HG03097 (cell line): ENCODE measurements around the gene MTHFD1L.
"Not testable (repeated sequence)": the region's sequence is repeated elsewhere in the genome, so short reads cannot be mapped to it uniquely, and the experiment has no call there.

Source experiments
- ATAC-seq: cut with Tn5 transposase; IDR thresholded peaks from one replicate; pipeline ENCODE4 v1.9.1; 2021; ENCODE audit not compliant: unreplicated experiment, low FRiP score

The MTHFD1L gene

GRCh38 chr6:151109869-151110575 is 244.5 kb downstream of the MTHFD1L start:
- no peak for ATAC-seq

DNA sequence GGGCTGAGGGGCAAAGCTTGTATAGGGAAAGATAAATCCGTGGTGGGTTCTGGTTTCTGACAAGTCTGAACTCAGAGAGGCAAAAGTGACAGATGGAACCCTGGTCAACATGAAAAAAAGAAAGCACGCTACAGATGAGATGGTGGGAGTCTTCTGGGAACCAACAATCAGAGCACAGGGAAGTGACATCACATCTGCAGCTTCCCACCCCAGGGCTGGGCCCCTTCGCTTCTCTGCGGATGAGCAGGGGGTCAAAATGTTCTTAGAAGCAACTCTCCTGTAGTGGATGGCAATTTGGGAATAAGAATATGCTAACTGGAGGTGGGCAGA is 245.0 kb downstream of the MTHFD1L start:
- no peak for ATAC-seq

GRCh38 chr6:151111670-151112069 is 246.2 kb downstream of the MTHFD1L start:
- no peak for ATAC-seq

GRCh38 chr6:151112130-151112529 is 246.6 kb downstream of the MTHFD1L start:
- no peak for ATAC-seq

DNA sequence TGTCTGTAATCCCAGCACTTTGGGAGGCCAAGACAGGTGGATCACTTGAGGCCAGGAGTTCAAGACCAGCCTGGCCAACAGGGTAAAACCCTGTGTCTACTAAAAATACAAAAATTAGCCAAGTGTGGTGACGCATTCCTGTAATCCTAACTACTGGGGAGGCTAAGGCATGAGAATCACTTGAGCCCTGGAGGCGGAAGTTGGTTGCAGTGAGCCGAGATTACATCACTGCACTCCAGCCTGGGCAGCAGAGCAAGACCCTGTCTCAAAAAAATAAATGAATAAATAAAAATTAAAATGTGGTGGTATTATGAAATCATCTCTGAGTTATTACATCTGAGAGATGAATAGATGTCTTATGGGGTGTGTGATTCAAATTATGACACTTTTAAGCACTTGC is 247.4 kb downstream of the MTHFD1L start:
- ATAC-seq, result not testable (repeated sequence)

DNA sequence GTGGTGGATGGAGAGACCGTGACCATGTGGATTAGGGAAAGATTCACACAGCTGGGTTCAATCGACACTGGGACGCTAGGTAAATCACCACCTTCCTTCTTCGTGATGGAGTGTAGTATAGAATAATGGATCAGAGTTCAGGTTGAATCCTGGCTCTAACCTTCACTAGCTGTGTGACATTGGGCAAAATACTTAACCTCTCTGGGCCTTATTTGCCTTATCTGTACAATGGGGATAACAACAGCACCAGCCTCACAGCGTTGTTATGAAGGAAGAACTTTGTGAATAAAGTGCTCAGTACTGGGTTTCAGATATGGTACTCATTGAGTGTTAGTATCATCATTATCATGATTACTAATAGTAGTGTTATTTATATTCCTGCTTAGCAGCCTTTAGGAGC is 248.1 kb downstream of the MTHFD1L start:
- no peak for ATAC-seq

DNA sequence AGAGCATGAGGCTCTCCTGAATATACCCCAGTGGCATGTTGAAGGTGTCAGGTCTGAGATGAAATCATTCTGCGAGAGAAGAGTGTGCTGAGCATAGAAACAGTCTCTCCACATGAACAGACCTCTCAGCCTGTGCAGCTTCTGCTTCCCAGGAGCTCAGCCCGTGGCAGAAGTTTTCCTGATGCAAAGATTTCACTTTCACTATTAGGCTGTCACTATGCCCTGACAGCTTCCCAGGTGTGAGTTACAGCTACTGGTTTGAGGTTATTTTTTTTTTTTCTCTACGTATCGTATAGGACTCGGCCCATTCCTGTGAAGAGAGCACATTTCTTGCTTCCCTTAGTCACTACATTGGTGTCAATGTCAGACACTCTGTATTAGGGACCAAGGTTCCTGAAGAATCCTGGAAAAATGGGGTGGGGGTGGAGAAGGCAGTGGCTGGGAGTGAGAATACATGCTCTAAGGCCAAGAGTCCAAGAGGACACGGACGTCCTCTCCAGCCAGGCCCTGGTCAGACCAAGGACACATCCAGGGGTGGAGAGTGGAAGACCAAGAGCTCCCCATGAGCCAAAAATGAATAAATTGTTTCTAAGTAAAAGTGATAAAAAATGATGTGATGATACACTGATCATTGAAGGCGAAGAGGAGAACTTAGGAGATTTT is 253.1 kb downstream of the MTHFD1L start:
- no peak for ATAC-seq

DNA sequence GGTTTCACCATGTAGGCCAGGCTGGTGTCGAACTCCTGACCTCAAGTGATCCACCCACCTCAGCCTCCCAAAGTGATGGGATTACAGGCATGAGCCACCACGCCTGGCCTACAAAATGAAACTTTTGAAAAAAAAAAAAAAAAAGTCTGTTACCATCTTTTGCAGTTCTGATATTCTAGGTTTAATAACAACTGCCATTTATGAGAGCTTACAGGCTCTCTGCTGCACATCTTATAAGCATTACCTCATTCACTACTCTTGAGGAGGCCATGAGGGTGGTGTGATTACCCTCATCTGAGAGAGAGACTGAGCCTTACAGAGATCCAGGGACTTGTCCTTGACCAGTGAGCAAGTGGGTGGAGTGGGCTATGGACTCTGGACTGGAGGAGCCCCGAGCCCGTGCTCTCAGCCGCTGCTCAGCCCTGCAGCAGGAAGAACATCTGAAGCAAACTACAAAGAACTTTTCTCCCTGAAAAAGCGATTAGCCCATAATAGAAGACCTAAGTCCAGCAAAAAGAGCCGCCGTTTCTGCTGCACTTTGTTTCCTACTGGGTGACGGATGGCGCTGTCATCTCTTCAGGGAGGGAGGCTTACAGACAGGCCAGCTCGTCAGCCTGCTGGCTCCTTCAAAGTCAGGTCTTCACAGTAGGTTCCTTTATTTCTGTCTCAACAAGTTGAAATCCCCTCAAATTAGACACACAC is 254.5 kb downstream of the MTHFD1L start:
- no peak for ATAC-seq

DNA sequence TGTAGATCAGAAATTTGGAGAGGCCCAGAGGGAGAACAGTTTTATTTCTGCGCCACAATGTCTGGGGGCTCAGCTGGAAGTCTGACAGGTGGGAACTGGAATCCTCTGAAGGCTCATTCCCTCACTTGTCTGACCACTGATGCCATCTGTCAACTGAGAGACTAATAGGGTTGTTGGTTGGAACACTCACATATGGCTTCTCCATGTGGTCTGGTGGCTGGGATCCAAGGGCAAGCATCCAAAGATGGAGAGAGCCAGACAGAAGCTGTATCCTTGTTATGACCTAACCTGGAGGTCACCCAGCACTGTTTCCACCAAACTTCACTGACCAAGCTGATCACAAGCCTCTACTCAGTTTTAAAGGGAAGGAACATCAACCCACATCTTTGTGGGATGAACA is 256.4 kb downstream of the MTHFD1L start:
- ATAC-seq, result no peak

DNA sequence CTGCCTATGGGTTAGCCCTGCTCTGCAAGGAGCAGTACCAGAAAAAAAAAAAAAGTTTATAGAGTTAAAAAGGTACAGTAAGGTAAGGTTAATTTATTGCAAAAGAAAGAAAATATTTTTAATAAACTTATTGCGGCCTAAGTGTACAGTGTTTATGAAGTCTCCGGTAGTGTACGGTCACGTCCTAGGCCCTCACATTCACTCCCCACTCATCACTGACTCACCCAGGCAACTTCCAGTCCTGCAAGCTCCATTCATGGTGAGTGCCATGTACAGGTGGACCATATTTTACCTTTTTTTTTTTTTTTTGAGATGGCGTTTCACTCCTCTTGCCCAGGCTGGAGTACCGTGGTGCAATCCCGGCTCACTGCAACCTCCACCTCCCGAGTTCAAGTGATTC is 258.1 kb downstream of the MTHFD1L start:
- not testable (repeated sequence) for ATAC-seq

- ATAC-seq, result not testable (repeated sequence)
Observed at GRCh38 chr6:151125242-151125641, 259.7 kb downstream of the MTHFD1L start.

DNA sequence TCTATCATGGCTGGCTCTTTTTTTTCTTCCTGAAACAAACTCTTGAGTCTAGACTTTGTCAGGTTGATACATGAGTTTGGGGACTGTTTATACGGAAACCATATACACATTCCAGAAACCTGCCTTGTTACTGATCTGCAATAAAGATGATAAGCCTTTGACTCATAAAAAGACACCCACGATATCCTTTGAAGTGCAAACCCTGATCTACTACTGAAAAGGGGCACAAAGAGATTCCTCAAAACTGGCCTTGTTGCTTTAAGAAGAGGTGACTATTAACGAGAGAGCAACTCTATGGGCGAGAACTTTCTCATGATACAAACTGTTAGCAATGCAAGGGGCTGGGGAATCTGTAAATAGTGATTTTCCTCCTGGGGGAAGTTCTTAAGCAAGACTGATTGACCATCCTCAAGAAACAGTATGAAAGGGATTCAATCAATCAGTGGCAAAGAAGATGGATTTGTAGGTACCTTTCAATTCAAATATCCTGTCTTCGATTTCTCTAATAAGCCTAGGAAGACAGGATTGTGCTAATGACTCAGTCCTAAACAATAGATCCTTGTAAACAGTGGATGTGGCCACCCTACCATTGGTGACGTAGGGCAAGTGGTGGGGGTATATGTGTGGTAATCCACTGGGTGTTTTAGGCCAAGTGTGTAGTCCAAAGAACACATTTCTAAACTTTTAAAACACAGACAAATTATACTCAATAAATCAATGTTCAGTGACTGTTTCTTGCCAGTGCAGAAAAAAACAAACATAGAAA is 260.3 kb downstream of the MTHFD1L start:
- ATAC-seq, result not testable (repeated sequence)

GRCh38 chr6:151126417-151126724 is 260.9 kb downstream of the MTHFD1L start:
- not testable (repeated sequence) for ATAC-seq

- not testable (repeated sequence) for ATAC-seq
Observed at GRCh38 chr6:151127133-151127798, 261.8 kb downstream of the MTHFD1L start.

- no peak for ATAC-seq
Observed at GRCh38 chr6:151128763-151129370, 263.4 kb downstream of the MTHFD1L start.

DNA sequence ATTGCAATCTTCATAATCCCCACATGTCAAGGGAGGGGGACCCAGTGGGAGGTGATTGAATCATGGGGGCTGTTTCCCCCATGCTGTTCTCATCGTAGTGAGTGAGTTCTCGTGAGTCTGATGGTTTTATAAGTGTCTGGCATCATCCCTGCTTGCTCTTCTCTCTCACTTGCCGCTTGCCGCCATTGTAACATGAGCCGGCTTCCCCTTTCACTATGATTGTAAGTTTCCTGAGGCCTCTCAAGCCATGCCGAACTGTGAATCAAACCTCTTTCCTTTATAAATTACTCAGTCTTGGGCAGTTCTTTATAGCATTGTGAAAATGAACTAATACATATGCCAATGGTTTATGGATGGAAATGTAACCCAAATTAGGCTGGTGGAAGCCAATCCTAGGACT is 264.8 kb downstream of the MTHFD1L start:
- ATAC-seq, result no peak

DNA sequence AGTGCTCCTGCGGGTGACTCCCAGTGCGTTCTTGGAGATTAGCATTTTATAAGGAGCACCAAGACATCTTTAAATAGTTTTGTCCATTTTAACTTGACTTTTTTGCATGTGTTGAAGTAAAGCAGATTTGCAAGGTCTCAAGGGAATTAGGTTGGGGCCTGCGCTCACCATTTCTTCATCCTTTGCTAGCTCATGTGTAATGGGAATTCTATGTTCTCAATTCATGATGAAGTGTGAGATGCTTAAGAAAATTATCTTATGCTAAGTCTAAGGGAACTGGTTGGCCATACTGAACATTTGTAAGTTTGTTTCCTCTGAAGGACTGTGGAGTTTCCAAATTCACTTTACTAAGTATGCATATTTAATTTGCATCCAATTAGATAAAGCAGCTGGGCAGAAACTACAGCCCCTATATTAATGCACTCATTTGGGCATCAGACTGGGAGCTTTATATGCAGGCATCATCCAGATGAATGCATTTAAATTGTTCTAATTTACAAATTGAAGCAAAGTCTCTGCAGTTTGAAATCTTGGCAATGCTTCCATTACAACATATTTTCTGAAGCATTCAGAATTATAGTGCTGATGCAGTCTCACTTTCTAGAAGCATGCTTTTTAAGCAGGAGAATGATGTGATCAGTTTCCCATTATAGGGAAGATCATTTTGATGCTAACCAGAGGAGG is 266.0 kb downstream of the MTHFD1L start:
- no peak for ATAC-seq

- no peak for ATAC-seq
Observed at GRCh38 chr6:151136141-151136755, 270.7 kb downstream of the MTHFD1L start.

DNA sequence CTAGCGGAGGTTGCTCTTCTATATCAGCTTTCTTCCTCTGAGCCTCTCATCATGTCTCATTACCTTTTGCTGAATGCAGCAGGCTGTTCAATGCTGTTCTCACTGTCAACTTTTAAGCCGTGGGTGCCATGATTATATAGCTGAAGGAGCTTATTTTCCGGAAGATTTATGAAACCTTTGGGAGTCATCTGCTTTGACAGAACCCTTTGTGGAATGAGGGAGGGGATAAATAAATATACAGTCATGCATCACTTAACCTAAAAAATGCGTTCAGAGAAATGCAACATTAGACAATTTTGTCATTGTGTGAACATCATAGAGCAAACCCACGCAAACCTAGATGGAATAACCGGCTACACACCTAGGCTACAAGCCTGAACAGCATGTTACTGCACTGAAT is 272.0 kb downstream of the MTHFD1L start:
- ATAC-seq, result no peak
